ENCODE data around the gene RBM28. TPM values are rescaled to one million over a fixed set of nuclear protein-coding genes. Genes with fewer than 3 reads are reported as not detected.

RBM28 gene
- total RNA-seq, 1 experiment from 2014 or later = 70.0 TPM

DNA sequence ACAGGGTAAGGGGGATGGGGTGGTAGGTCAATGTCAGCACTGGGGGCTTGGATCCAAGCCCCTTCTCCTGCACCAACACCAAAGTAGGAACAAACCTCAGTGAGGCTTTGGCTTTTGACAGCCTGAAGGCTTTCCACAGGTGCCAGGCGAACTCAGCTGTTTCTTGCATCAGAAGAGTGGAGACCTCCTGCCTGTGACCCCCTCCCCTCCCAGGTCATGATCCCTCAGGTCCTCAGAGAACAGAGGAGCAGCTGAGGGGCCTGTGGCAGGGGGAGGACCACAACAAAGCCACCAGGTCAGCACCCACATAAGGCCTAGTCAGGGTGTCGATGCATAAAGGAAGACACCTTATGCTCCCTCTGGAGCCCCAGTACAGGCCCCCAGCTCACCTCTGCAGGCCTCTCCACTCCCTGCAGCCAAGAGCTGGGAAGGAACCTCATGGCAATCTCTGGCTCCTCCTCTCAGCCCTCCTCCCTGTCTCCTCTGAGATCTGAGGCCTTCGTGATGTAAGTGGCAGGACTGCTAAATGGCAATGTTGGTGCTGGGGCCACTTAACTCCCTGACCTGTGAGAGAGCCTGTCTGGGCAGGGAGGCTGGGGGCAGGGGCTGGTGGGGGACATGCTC, 36.9 kb upstream of the RBM28 start:
- H2BK20ac ChIP-seq (ENCODE audit: low read depth, low read length, poor library complexity, severe bottlenecking) = no peak overlapping the region
- no peak overlapping the region for H2AFZ ChIP-seq (ENCODE audit: low read length)
- H3K79me2 ChIP-seq (ENCODE audit: insufficient read depth, low read length) = no peaks in the 10 kb centered on the region
- Mint-ChIP-seq H3K27me3 (ENCODE audit: low read depth) (peaks cover 27% of the 10 kb centered on the region), H3K4me3 (no peak overlapping the region), H3K9me3 (no peaks in the 10 kb centered on the region), H3K27ac (no peak overlapping the region), H3K4me1 (peaks cover 7 to 43% of the 10 kb centered on the region in 2 experiments), H3K36me3 (ENCODE audit: insufficient read depth in 1 of 3, low read depth in 3 of 3) (no peaks in the 10 kb centered on the region)
- no peak overlapping the region for H3K4me2 ChIP-seq (ENCODE audit: insufficient read depth, insufficient read length, low read length)
- H3K27me3 ChIP-seq (ENCODE audit: insufficient read depth, low read length) = no peaks in the 10 kb centered on the region
- H3K4me1 ChIP-seq (ENCODE audit: insufficient read depth, low read length) = no peaks in the 10 kb centered on the region
- H3K27ac ChIP-seq (ENCODE audit: insufficient read length, low read depth, low read length) = no peak overlapping the region
- no peak overlapping the region for H2BK120ac ChIP-seq (ENCODE audit: low read depth, low read length, poor library complexity, severe bottlenecking)
- H4K91ac ChIP-seq (ENCODE audit: insufficient read length, low read depth, low read length) = no peak overlapping the region
- H3K56ac ChIP-seq (ENCODE audit: insufficient read length, low read depth, low read length) = no peak overlapping the region
- no CpG with 5 or more reads among the region's 3 CpGs for WGBS (ENCODE audit: extremely low coverage, insufficient read length, low lambda C conversion rate)
- H4K20me1 ChIP-seq (ENCODE audit: control insufficient read depth, insufficient read depth, insufficient read length) = no peaks in the 10 kb centered on the region
- H2BK15ac ChIP-seq (ENCODE audit: low read depth, low read length) = no peak overlapping the region
- no peak overlapping the region for H2BK5ac ChIP-seq (ENCODE audit: insufficient read length, low read length)
- no peak overlapping the region for H2BK12ac ChIP-seq (ENCODE audit: insufficient read length, low read depth, low read length)
- H3K23ac ChIP-seq (ENCODE audit: insufficient read length, low read depth, low read length) = no peak overlapping the region
- DNase-seq = no peak
- TF ChIP-seq, protein P1, sequence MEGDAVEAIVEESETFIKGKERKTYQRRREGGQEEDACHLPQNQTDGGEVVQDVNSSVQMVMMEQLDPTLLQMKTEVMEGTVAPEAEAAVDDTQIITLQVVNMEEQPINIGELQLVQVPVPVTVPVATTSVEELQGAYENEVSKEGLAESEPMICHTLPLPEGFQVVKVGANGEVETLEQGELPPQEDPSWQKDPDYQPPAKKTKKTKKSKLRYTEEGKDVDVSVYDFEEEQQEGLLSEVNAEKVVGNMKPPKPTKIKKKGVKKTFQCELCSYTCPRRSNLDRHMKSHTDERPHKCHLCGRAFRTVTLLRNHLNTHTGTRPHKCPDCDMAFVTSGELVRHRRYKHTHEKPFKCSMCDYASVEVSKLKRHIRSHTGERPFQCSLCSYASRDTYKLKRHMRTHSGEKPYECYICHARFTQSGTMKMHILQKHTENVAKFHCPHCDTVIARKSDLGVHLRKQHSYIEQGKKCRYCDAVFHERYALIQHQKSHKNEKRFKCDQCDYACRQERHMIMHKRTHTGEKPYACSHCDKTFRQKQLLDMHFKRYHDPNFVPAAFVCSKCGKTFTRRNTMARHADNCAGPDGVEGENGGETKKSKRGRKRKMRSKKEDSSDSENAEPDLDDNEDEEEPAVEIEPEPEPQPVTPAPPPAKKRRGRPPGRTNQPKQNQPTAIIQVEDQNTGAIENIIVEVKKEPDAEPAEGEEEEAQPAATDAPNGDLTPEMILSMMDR (conservative IDR thresholded peaks at IDR 0.05) = no peak
- no peak overlapping the region for H2AK5ac ChIP-seq (ENCODE audit: insufficient read length, low read length)
- H3T11ph ChIP-seq (ENCODE audit: low read length) = no peak overlapping the region
- no peak overlapping the region for H4K5ac ChIP-seq (ENCODE audit: insufficient read length, low read depth, low read length)
- no peaks in the 10 kb centered on the region for H3K79me1 ChIP-seq (ENCODE audit: insufficient read depth, low read depth, low read length, poor library complexity, severe bottlenecking)
- H3K9ac ChIP-seq (ENCODE audit: extremely low read depth, insufficient read length, low read length) = no peak overlapping the region
- no peak overlapping the region for H4K8ac ChIP-seq (replicated peaks; ENCODE audit: insufficient read length, low read depth, low read length)
- no peak overlapping the region for H3K14ac ChIP-seq (ENCODE audit: insufficient read depth, low read length)
- H3K9me3 ChIP-seq (ENCODE audit: control insufficient read depth, low read depth, low read length) = no peaks in the 10 kb centered on the region
- H3K18ac ChIP-seq (ENCODE audit: insufficient read length, low read depth, low read length) = no peak overlapping the region
- no peak overlapping the region for H3K4ac ChIP-seq (ENCODE audit: low read depth, low read length)
- no peaks in the 10 kb centered on the region for H3K23me2 ChIP-seq (ENCODE audit: insufficient read length, low read depth, low read length, poor library complexity, severe bottlenecking)
